ENCODE data around the gene L3MBTL1.

The L3MBTL1 gene

GRCh38 chr20:43506238-43506637 is 1.3 kb upstream of the L3MBTL1 start:
- no peak for DNase-seq (ENCODE audit: low read depth, low spot score)

- no peak for DNase-seq (ENCODE audit: low read depth, low spot score)
These were observed 609 bp downstream of the L3MBTL1 start for GRCh38 chr20:43508106-43508505.

- DNase-seq (ENCODE audit: low read depth, low spot score): no peak
These were observed 1.1 kb downstream of the L3MBTL1 start for GRCh38 chr20:43508604-43509040.

- DNase-seq (ENCODE audit: low read depth, low spot score): no peak
These were observed 4.4 kb downstream of the L3MBTL1 start for GRCh38 chr20:43511879-43512278.

GRCh38 chr20:43513372-43513930 is 6.0 kb downstream of the L3MBTL1 start:
- no peak for DNase-seq (ENCODE audit: low read depth, low spot score)

- DNase-seq (ENCODE audit: low read depth, low spot score): peak; percentile 88
These were observed 6.6 kb downstream of the L3MBTL1 start for GRCh38 chr20:43513931-43514647.

GRCh38 chr20:43514648-43514999 is 7.1 kb downstream of the L3MBTL1 start:
- no peak for DNase-seq (ENCODE audit: low read depth, low spot score)

- no peak for DNase-seq (ENCODE audit: low read depth, low spot score)
These were observed 8.1 kb downstream of the L3MBTL1 start for GRCh38 chr20:43515628-43516027.

- no peak for DNase-seq (ENCODE audit: low read depth, low spot score)
These were observed 8.8 kb downstream of the L3MBTL1 start for GRCh38 chr20:43516251-43516824.

GRCh38 chr20:43520074-43520630 is 12.7 kb downstream of the L3MBTL1 start:
- DNase-seq (ENCODE audit: low read depth, low spot score): no peak

- DNase-seq (ENCODE audit: low read depth, low spot score): no peak
These were observed 17.5 kb downstream of the L3MBTL1 start for GRCh38 chr20:43525021-43525420.

- no peak for DNase-seq (ENCODE audit: low read depth, low spot score)
These were observed 20.9 kb downstream of the L3MBTL1 start for GRCh38 chr20:43528258-43528875.

GRCh38 chr20:43529051-43529450 is 21.6 kb downstream of the L3MBTL1 start:
- no peak for DNase-seq (ENCODE audit: low read depth, low spot score)

- DNase-seq (ENCODE audit: low read depth, low spot score): no peak
These were observed 22.1 kb downstream of the L3MBTL1 start for GRCh38 chr20:43529457-43530153.

- DNase-seq (ENCODE audit: low read depth, low spot score): no peak
These were observed 23.0 kb downstream of the L3MBTL1 start for GRCh38 chr20:43530321-43531090.

GRCh38 chr20:43531091-43531443 is 23.6 kb downstream of the L3MBTL1 start:
- DNase-seq (ENCODE audit: low read depth, low spot score): no peak

GRCh38 chr20:43532416-43533055 is 25.0 kb downstream of the L3MBTL1 start:
- DNase-seq (ENCODE audit: low read depth, low spot score): no peak

GRCh38 chr20:43533060-43533459 is 25.6 kb downstream of the L3MBTL1 start:
- DNase-seq (ENCODE audit: low read depth, low spot score): no peak

- DNase-seq (ENCODE audit: low read depth, low spot score): no peak
These were observed 26.5 kb downstream of the L3MBTL1 start for GRCh38 chr20:43534016-43534415.

- DNase-seq (ENCODE audit: low read depth, low spot score): no peak
These were observed 27.4 kb downstream of the L3MBTL1 start for GRCh38 chr20:43534791-43535350.

Measured in activated naive CD8-positive, alpha-beta T cell treated with anti-CD3 and anti-CD28 coated beads, Interleukin-2, amount 50 U/mL, for 16 hours (primary cell).